ENCODE results near the gene ELANE. TPM values are rescaled to one million over a fixed set of nuclear protein-coding genes. Genes with fewer than 3 reads are reported as not detected.

ELANE gene
- total and polyA plus RNA-seq, 4 donors = 0.17 to 37.4 (median 1.8) TPM

- WGBS = 42% methylated on average over 13 of the region's 13 CpGs
- Histone ChIP-seq H3K4me1 (ENCODE audit: control insufficient read depth in 4 of 4, insufficient read depth in 4 of 4, low read length in 3 of 4) (peaks cover 5 to 12% (median 8%) of the 10 kb centered on the region in 4 donors), H3K27ac (ENCODE audit: low read depth in 1 of 2, low read length in 2 of 2) (peak overlapping the region; percentile 34 to 44)
These were observed 1.1 kb upstream of the ELANE start for GRCh38 chr19:850979-851335.

DNA sequence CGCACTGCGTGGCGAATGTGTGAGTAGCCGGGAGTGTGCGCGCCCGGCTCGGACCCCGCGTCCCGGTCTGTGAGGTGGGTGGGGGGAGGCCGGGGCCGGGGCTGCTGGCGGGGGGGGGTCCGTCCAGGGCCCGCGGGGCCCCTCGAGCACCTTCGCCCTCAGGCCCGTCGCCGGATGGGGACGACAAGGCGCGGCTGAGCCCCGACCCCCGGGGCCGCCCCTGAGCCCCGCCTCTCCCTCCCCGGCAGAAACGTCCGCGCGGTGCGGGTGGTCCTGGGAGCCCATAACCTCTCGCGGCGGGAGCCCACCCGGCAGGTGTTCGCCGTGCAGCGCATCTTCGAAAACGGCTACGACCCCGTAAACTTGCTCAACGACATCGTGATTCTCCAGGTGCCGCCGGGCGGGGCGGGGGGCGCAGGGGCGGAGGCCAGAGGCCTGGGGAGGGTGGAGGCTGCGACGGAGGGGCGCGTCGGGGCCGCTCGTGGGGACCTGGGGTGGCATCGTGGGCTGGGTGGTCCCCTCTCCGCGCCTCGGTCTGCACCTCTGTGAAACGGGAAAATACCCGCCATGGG is 997 bp downstream of the ELANE start:
- no peak overlapping the region for H3K9ac ChIP-seq (ENCODE audit: low read depth in 1 of 2, low read length in 2 of 2)
- no peaks in the 10 kb centered on the region for H3K27me3 ChIP-seq (ENCODE audit: control insufficient read depth in 4 of 4, insufficient read depth in 4 of 4, low read length in 3 of 4)
- 35% methylated on average over 67 of the region's 67 CpGs for WGBS
- DNase-seq (ENCODE audit: low spot score) = no peak
- H3K4me1 ChIP-seq (ENCODE audit: control insufficient read depth in 4 of 4, insufficient read depth in 4 of 4, low read length in 3 of 4) = peaks cover 5 to 12% (median 8%) of the 10 kb centered on the region in 4 donors
- no peaks in the 10 kb centered on the region for H3K9me3 ChIP-seq (ENCODE audit: control insufficient read depth in 4 of 4, low read length in 3 of 4)
- H3K4me3 ChIP-seq (ENCODE audit: low read depth in 1 of 3, low read length in 3 of 3) = no peak overlapping the region
- no peak overlapping the region for H3K27ac ChIP-seq (ENCODE audit: low read depth in 1 of 2, low read length in 2 of 2)
- H3K36me3 ChIP-seq (ENCODE audit: control insufficient read depth in 4 of 4, insufficient read depth in 3 of 4, low read depth in 1 of 4, low read length in 3 of 4) = no peaks in the 10 kb centered on the region
- TF ChIP-seq RXRA (IDR thresholded peaks at IDR 0.05) = no peak
- TF ChIP-seq JUND (IDR thresholded peaks at IDR 0.05) = no peak
- TF ChIP-seq, protein P1, sequence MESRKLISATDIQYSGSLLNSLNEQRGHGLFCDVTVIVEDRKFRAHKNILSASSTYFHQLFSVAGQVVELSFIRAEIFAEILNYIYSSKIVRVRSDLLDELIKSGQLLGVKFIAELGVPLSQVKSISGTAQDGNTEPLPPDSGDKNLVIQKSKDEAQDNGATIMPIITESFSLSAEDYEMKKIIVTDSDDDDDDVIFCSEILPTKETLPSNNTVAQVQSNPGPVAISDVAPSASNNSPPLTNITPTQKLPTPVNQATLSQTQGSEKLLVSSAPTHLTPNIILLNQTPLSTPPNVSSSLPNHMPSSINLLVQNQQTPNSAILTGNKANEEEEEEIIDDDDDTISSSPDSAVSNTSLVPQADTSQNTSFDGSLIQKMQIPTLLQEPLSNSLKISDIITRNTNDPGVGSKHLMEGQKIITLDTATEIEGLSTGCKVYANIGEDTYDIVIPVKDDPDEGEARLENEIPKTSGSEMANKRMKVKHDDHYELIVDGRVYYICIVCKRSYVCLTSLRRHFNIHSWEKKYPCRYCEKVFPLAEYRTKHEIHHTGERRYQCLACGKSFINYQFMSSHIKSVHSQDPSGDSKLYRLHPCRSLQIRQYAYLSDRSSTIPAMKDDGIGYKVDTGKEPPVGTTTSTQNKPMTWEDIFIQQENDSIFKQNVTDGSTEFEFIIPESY (IDR thresholded peaks at IDR 0.05) = no peak
- no peak for TF ChIP-seq HNF4G (IDR thresholded peaks at IDR 0.05)
- TF ChIP-seq FOXA1 (IDR thresholded peaks at IDR 0.05) = no peak
- no peak for TF ChIP-seq GABPA (IDR thresholded peaks at IDR 0.05 in 1 of 2, conservative IDR thresholded peaks at IDR 0.05 in 1 of 2)
- TF ChIP-seq, protein P2, sequence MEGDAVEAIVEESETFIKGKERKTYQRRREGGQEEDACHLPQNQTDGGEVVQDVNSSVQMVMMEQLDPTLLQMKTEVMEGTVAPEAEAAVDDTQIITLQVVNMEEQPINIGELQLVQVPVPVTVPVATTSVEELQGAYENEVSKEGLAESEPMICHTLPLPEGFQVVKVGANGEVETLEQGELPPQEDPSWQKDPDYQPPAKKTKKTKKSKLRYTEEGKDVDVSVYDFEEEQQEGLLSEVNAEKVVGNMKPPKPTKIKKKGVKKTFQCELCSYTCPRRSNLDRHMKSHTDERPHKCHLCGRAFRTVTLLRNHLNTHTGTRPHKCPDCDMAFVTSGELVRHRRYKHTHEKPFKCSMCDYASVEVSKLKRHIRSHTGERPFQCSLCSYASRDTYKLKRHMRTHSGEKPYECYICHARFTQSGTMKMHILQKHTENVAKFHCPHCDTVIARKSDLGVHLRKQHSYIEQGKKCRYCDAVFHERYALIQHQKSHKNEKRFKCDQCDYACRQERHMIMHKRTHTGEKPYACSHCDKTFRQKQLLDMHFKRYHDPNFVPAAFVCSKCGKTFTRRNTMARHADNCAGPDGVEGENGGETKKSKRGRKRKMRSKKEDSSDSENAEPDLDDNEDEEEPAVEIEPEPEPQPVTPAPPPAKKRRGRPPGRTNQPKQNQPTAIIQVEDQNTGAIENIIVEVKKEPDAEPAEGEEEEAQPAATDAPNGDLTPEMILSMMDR (IDR thresholded peaks at IDR 0.05; ENCODE audit: low read depth, low read length, missing input control) = no peak
- no peak for TF ChIP-seq NR2F2 (IDR thresholded peaks at IDR 0.05)
- TF ChIP-seq EGR1 (IDR thresholded peaks at IDR 0.05; ENCODE audit: low read depth in 2 of 2) = no peak
- TF ChIP-seq, protein P3, sequence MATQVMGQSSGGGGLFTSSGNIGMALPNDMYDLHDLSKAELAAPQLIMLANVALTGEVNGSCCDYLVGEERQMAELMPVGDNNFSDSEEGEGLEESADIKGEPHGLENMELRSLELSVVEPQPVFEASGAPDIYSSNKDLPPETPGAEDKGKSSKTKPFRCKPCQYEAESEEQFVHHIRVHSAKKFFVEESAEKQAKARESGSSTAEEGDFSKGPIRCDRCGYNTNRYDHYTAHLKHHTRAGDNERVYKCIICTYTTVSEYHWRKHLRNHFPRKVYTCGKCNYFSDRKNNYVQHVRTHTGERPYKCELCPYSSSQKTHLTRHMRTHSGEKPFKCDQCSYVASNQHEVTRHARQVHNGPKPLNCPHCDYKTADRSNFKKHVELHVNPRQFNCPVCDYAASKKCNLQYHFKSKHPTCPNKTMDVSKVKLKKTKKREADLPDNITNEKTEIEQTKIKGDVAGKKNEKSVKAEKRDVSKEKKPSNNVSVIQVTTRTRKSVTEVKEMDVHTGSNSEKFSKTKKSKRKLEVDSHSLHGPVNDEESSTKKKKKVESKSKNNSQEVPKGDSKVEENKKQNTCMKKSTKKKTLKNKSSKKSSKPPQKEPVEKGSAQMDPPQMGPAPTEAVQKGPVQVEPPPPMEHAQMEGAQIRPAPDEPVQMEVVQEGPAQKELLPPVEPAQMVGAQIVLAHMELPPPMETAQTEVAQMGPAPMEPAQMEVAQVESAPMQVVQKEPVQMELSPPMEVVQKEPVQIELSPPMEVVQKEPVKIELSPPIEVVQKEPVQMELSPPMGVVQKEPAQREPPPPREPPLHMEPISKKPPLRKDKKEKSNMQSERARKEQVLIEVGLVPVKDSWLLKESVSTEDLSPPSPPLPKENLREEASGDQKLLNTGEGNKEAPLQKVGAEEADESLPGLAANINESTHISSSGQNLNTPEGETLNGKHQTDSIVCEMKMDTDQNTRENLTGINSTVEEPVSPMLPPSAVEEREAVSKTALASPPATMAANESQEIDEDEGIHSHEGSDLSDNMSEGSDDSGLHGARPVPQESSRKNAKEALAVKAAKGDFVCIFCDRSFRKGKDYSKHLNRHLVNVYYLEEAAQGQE (IDR thresholded peaks at IDR 0.05) = no peak

More at GRCh38 chr19:850979-851335, 1.1 kb upstream of the ELANE start:
- Histone ChIP-seq H3K36me3 (ENCODE audit: control insufficient read depth in 4 of 4, insufficient read depth in 3 of 4, low read depth in 1 of 4, low read length in 3 of 4) (no peaks in the 10 kb centered on the region), H3K9me3 (ENCODE audit: control insufficient read depth in 4 of 4, low read length in 3 of 4) (no peaks in the 10 kb centered on the region), H3K9ac (ENCODE audit: low read depth in 1 of 2, low read length in 2 of 2) (no peak overlapping the region), H3K27me3 (ENCODE audit: control insufficient read depth in 4 of 4, insufficient read depth in 4 of 4, low read length in 3 of 4) (peaks cover 0 to 2% (median 0%) of the 10 kb centered on the region in 4 donors), H3K4me3 (ENCODE audit: low read depth in 1 of 3, low read length in 3 of 3) (no peak overlapping the region)
- no peak for DNase-seq (ENCODE audit: low spot score)
- TF ChIP-seq, protein P3 (IDR thresholded peaks at IDR 0.05) = no peak
- no peak for TF ChIP-seq RXRA (IDR thresholded peaks at IDR 0.05)
- no peak for TF ChIP-seq FOXA2 (IDR thresholded peaks at IDR 0.05)
- TF ChIP-seq EGR1 (IDR thresholded peaks at IDR 0.05; ENCODE audit: low read depth in 2 of 2) = no peak
- TF ChIP-seq HNF4A (conservative IDR thresholded peaks at IDR 0.05) = no peak
- no peak for TF ChIP-seq HNF4G (IDR thresholded peaks at IDR 0.05)
- TF ChIP-seq JUND (IDR thresholded peaks at IDR 0.05) = no peak
- no peak for TF ChIP-seq ATF3 (IDR thresholded peaks at IDR 0.05)
- no peak for TF ChIP-seq SP1 (IDR thresholded peaks at IDR 0.05)
- TF ChIP-seq RAD21 (IDR thresholded peaks at IDR 0.05) = no peak
- TF ChIP-seq, protein P1 (IDR thresholded peaks at IDR 0.05) = no peak
- TF ChIP-seq FOXA1 (IDR thresholded peaks at IDR 0.05) = no peak
- TF ChIP-seq YY1 (IDR thresholded peaks at IDR 0.05) = no peak
- TF ChIP-seq NR2F2 (IDR thresholded peaks at IDR 0.05) = no peak
